H9 (cell line): Measurements from ENCODE around the gene APOBEC3G. TPM values are rescaled to one million over a fixed set of nuclear protein-coding genes. Genes with fewer than 3 reads are reported as not detected.

ENCODE experiments used
- DNase-seq: peaks from one replicate; pipeline ENCODE4 v3.0.0-alpha.2; 2017
- H2AFZ ChIP-seq: one replicate; pipeline ENCODE4 v1.6.1; 2013; ENCODE audit warnings: mild to moderate bottlenecking, low read length, control low read depth, moderate library complexity
- H2AK5ac ChIP-seq: 2 replicates; pipeline ENCODE4 v1.6.1; 2013; ENCODE audit warnings: low read length, control low read depth, mixed read lengths; ENCODE audit not compliant: insufficient read length
- H2BK120ac ChIP-seq: one replicate; pipeline ENCODE4 v1.6.1; 2013; ENCODE audit warnings: low read depth, mild to moderate bottlenecking, low read length, control low read depth, inconsistent platforms; ENCODE audit not compliant: poor library complexity, severe bottlenecking
- H2BK12ac ChIP-seq: 2 replicates; pipeline ENCODE4 v1.6.1; 2013; ENCODE audit warnings: low read length, control low read depth, mixed read lengths, low read depth; ENCODE audit not compliant: insufficient read length
- H2BK15ac ChIP-seq: 2 replicates; pipeline ENCODE4 v1.6.1; 2013; ENCODE audit warnings: low read depth, low read length, control low read depth
- H2BK20ac ChIP-seq: one replicate; pipeline ENCODE4 v1.6.1; 2013; ENCODE audit warnings: low read depth, mild to moderate bottlenecking, low read length, control low read depth, inconsistent platforms; ENCODE audit not compliant: poor library complexity, severe bottlenecking
- H2BK5ac ChIP-seq: 2 replicates; pipeline ENCODE4 v1.6.1; 2013; ENCODE audit warnings: low read length, control low read depth, mixed read lengths; ENCODE audit not compliant: insufficient read length
- H3K14ac ChIP-seq: 2 replicates; pipeline ENCODE4 v1.6.1; 2013; ENCODE audit warnings: low read length, control low read depth; ENCODE audit not compliant: insufficient read depth
- H3K18ac ChIP-seq: 2 replicates; pipeline ENCODE4 v1.6.1; 2013; ENCODE audit warnings: low read depth, mild to moderate bottlenecking, mixed read lengths, low read length, control low read depth; ENCODE audit not compliant: insufficient read length
- H3K23ac ChIP-seq: 2 replicates; pipeline ENCODE4 v1.6.1; 2013; ENCODE audit warnings: low read length, control low read depth, mixed read lengths, low read depth; ENCODE audit not compliant: insufficient read length
- H3K23me2 ChIP-seq: 2 replicates; pipeline ENCODE4 v1.6.1; 2013; ENCODE audit warnings: low read depth, mild to moderate bottlenecking, mixed read lengths, low read length, control low read depth; ENCODE audit not compliant: insufficient read length, poor library complexity, severe bottlenecking
- H3K27ac ChIP-seq: 2 replicates; pipeline ENCODE4 v1.5.1; 2013; ENCODE audit warnings: low read length, control low read depth, mixed read lengths, low read depth; ENCODE audit not compliant: insufficient read length
- H3K27me3 ChIP-seq: 2 replicates; pipeline ENCODE4 v1.6.1; 2013; ENCODE audit warnings: low read length, control low read depth, inconsistent platforms; ENCODE audit not compliant: insufficient read depth
- H3K4ac ChIP-seq: 2 replicates; pipeline ENCODE4 v1.6.1; 2013; ENCODE audit warnings: low read depth, mild to moderate bottlenecking, control low read depth, inconsistent platforms, low read length, moderate library complexity
- H3K4me1 ChIP-seq: 2 replicates; pipeline ENCODE4 v1.6.1; 2013; ENCODE audit warnings: low read length, control low read depth, inconsistent platforms; ENCODE audit not compliant: insufficient read depth
- H3K4me2 ChIP-seq: 2 replicates; pipeline ENCODE4 v1.6.1; 2013; ENCODE audit warnings: low read length, control low read depth, mixed read lengths; ENCODE audit not compliant: insufficient read length, insufficient read depth
- H3K56ac ChIP-seq: 2 replicates; pipeline ENCODE4 v1.6.1; 2013; ENCODE audit warnings: low read depth, mild to moderate bottlenecking, mixed read lengths, low read length, control low read depth; ENCODE audit not compliant: insufficient read length
- H3K79me1 ChIP-seq: 2 replicates; pipeline ENCODE4 v1.6.1; 2013; ENCODE audit warnings: low read depth, mild to moderate bottlenecking, moderate library complexity, low read length, control low read depth, inconsistent platforms; ENCODE audit not compliant: insufficient read depth, poor library complexity, severe bottlenecking
- H3K79me2 ChIP-seq: 2 replicates; pipeline ENCODE4 v1.6.1; 2013; ENCODE audit warnings: low read length, control low read depth, inconsistent platforms; ENCODE audit not compliant: insufficient read depth
- H3K9ac ChIP-seq: 2 replicates; pipeline ENCODE4 v1.6.1; 2013; ENCODE audit warnings: low read length, control low read depth, mixed read lengths; ENCODE audit not compliant: insufficient read length; ENCODE audit errors: extremely low read depth
- H3K9me3 ChIP-seq: one replicate; pipeline ENCODE4 v1.6.1; 2013; ENCODE audit warnings: low read depth, low read length, inconsistent platforms; ENCODE audit not compliant: control insufficient read depth
- H3T11ph ChIP-seq: one replicate; pipeline ENCODE4 v1.6.1; 2013; ENCODE audit warnings: mild to moderate bottlenecking, low read length, control low read depth, inconsistent platforms
- H4K20me1 ChIP-seq: one replicate; pipeline ENCODE4 v1.6.1; 2013; ENCODE audit not compliant: control insufficient read depth, insufficient read length, insufficient read depth
- H4K5ac ChIP-seq: 2 replicates; pipeline ENCODE4 v1.6.1; 2013; ENCODE audit warnings: low read depth, mild to moderate bottlenecking, mixed read lengths, low read length, control low read depth; ENCODE audit not compliant: insufficient read length
- H4K8ac ChIP-seq: replicated peaks from 2 replicates; pipeline ENCODE4 v1.6.1; 2013; ENCODE audit warnings: low read length, control low read depth, mixed read lengths, low read depth; ENCODE audit not compliant: insufficient read length
- H4K91ac ChIP-seq: 2 replicates; pipeline ENCODE4 v1.6.1; 2013; ENCODE audit warnings: low read depth, mild to moderate bottlenecking, moderate library complexity, mixed read lengths, low read length, control low read depth; ENCODE audit not compliant: insufficient read length
- H3K27ac Mint-ChIP-seq, 3 experiments: 2 replicates in 2 of 3; 3 replicates in 1 of 3; pipeline ENCODE4 v1.8.0; 2020 to 2021; ENCODE audit warnings: mixed read lengths in 3 of 3, mild to moderate bottlenecking in 1 of 3, moderate library complexity in 1 of 3
- H3K27me3 Mint-ChIP-seq: 2 replicates; pipeline ENCODE4 v1.8.0; 2021; ENCODE audit warnings: low read depth, mild to moderate bottlenecking, moderate library complexity, mixed read lengths
- H3K36me3 Mint-ChIP-seq, 3 experiments: 2 replicates in 2 of 3; 3 replicates in 1 of 3; pipeline ENCODE4 v1.8.0; 2020 to 2021; ENCODE audit warnings: low read depth in 3 of 3, mixed read lengths in 3 of 3; ENCODE audit not compliant: insufficient read depth in 1 of 3
- H3K4me1 Mint-ChIP-seq, 2 experiments: 2 replicates each; pipeline ENCODE4 v1.8.0; 2020; ENCODE audit warnings: mixed read lengths in 2 of 2
- H3K4me3 Mint-ChIP-seq, 2 experiments: 2 replicates in 1 of 2; 3 replicates in 1 of 2; pipeline ENCODE4 v1.8.0; 2020 to 2021; ENCODE audit warnings: mild to moderate bottlenecking in 2 of 2, mixed read lengths in 2 of 2, moderate library complexity in 1 of 2
- H3K9me3 Mint-ChIP-seq, 2 experiments: 2 replicates in 1 of 2; 3 replicates in 1 of 2; pipeline ENCODE4 v1.8.0; 2020; ENCODE audit warnings: mild to moderate bottlenecking in 2 of 2, mixed read lengths in 2 of 2, moderate library complexity in 1 of 2
- CTCF ChIP-seq: fragments of 200-600 bp; sonication (generic); conservative IDR thresholded peaks from 3 replicates; pipeline ENCODE4 v1.8.0; 2021; ENCODE audit warnings: antibody characterized with exemption, mild to moderate bottlenecking
- WGBS: extraction: QIAGEN DNeasy Blood & Tissue Kit; methylation state at CpG from one replicate; pipeline ENCODE4 v1.1.7; 2013; ENCODE audit warnings: missing lambda C conversion rate, low lambda C conversion rate, mixed read lengths; ENCODE audit not compliant: insufficient read length; ENCODE audit errors: extremely low coverage; 5-methylcytosine and 5-hydroxymethylcytosine counted together
- total RNA-seq: library from RNA; stranded (reverse); gene quantifications from 2 replicates; pipeline ENCODE4 v1.2.1, GENCODE V29; 2021

Gene APOBEC3G
- total RNA-seq, 1 experiment from 2014 or later = 2.4 TPM

- no peak for TF ChIP-seq CTCF
- Histone ChIP-seq H4K8ac (no peak overlapping the region), H3T11ph (no peak overlapping the region), H3K18ac (no peak overlapping the region), H3K4me1 (no peaks in the 10 kb centered on the region; the same call in 1 of the 2 replicates), H3K14ac (no peak overlapping the region), H3K79me1 (no peaks in the 10 kb centered on the region), H3K79me2 (no peaks in the 10 kb centered on the region), H2BK15ac (no peak overlapping the region), H2AK5ac (no peak overlapping the region), H3K56ac (no peak overlapping the region), H3K4ac (no peak overlapping the region), H2BK120ac (no peak overlapping the region), H4K5ac (no peak overlapping the region), H3K23ac (no peak overlapping the region), H2AFZ (no peak overlapping the region), H3K9me3 (no peaks in the 10 kb centered on the region), H2BK5ac (no peak overlapping the region), H3K23me2 (peaks cover 2% of the 10 kb centered on the region), H2BK12ac (no peak overlapping the region), H3K27ac (no peak overlapping the region), H3K4me2 (no peak overlapping the region), H4K20me1 (no peaks in the 10 kb centered on the region), H4K91ac (no peak overlapping the region), H2BK20ac (no peak overlapping the region), H3K27me3 (no peaks in the 10 kb centered on the region), H3K9ac (no peak overlapping the region)
- no peaks in the 10 kb centered on the region for H3K36me3 Mint-ChIP-seq
- no CpG with 5 or more reads among the region's 8 CpGs for WGBS
- H3K27me3 Mint-ChIP-seq = peaks cover 2% of the 10 kb centered on the region
- H3K4me3 Mint-ChIP-seq = no peak overlapping the region
- DNase-seq = no peak
- H3K27ac Mint-ChIP-seq = peak overlapping the region in 1 of 3 experiments; percentile 85; a peak in 2 of 7 replicates
- H3K9me3 Mint-ChIP-seq = no peaks in the 10 kb centered on the region; a peak in 1 of 5 replicates
- peaks cover 32 to 45% of the 10 kb centered on the region in 2 experiments for H3K4me1 Mint-ChIP-seq
Measured at GRCh38 chr22:39098576-39098975, 21.5 kb downstream of the APOBEC3G start.
